Activated CD4-positive, alpha-beta T cell treated with anti-CD3 and anti-CD28 coated beads, Interleukin-2, amount 50 U/mL, for 24 hours (primary cell): Measurements from ENCODE around the gene SPATA25.
A peak's percentile ranks its signal among the peaks of the same experiment; 100 is the strongest.
"Not testable (repeated sequence)": the region's sequence is repeated elsewhere in the genome, so short reads cannot be mapped to it uniquely, and the experiment has no call there.

Source experiments
- DNase-seq, 2 donors: peaks; one replicate each; pipeline ENCODE4 v3.0.0-alpha.2; 2020; ENCODE audit warnings: low read depth in 1 of 2, low spot score in 1 of 2

SPATA25 gene

DNA sequence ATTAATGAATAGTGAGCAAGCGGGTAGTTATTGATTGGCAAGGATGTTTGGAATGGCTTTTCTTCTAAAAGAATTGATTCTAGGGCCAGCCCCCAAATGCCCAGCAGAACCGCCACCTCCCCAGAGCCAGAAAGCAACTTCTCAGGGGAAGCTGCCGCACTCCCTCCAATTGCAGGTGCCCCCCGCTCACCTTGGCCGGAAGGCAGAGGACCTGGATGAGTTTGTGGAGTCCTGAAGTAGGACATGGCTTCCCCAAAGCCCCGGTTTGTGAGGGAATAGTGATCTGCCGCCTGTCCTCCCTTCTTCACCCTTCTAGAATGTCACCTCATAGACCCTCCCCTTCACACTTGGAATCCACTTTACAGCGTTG, at the start of gene SPATA25:
SPATA25 (minus strand) TSS at position 277 of the 370 bp plus-strand sequence; CDS start at position 245, 32 bp downstream.
- no peak for DNase-seq

DNA sequence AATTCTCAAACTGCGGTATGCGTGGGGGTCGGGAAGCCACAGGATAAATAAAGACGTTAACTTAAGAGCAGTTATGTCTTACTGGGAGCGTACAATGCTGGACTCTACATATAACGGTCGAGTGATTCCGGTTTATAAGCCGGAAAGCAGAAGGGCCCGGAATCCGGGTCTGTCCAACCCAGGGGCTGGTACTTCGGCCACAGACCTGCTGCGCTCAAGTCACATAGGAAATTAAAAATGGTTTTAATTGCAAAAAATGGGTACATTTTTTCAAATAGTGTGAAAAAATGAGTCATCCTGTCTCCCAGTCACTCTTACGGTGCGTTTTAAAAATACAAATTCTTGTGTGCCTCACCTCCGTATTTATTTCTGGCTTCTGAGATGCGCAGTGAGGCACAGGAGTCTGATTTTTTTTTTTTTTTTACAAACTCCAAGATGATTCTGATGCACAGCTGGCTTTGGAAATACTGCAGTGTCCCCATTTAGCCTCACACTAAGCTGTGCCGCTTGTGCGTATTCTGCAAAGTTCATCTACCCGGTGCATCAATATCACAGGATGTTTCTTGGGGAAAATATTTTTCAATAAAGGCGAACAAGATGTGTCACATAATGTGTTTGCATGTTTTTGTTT, 48.1 kb upstream of the SPATA25 start:
- DNase-seq, result no peak

DNA sequence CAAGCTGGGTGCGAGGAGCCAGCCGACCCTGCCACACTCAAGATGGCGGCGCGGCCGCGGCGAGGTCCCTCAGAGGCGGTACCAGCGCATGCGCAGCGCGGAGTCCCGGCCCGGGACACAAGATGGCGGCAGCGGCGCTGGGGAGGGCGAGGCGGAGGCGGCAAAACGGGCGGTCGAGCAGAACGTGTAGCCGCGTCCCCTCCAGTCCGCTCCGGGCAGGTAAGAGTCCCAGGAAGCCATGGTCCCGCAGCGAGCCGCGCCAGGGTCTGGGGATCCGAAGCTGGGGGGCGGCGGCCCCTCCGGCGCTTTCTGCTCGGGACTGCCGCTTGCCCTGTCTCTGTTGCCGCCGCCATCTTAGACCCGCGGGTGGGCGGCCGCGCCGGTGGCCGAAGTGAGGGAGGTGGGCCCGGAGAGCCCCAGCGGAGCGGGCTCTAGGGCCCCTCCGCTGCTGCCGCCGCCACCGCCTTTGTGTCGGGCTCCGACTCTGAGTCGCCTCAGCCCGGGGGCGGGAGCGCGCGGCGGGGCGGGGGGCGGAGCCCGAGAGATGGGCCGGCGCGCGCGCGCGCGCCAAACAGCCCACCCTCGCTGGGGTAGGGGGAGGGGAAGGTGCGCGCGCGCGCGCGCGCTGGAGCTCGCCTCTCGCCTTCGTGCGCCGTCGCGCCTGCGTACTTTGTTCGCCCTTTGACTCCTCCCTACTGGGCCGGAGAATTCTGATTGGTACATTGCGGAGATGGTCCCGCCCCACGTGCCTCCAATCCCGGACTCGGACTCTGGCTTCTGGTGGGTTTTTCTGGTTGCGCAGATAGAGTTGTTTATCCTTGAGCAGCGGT, 47.4 kb upstream of the SPATA25 start, which contains the start of gene PCIF1:
PCIF1 (plus strand) TSS at position 98 of the 830 bp plus-strand sequence. CDS start 4,317 bp downstream, outside the sequence.
- DNase-seq, result peak; percentile 96 to 98

DNA sequence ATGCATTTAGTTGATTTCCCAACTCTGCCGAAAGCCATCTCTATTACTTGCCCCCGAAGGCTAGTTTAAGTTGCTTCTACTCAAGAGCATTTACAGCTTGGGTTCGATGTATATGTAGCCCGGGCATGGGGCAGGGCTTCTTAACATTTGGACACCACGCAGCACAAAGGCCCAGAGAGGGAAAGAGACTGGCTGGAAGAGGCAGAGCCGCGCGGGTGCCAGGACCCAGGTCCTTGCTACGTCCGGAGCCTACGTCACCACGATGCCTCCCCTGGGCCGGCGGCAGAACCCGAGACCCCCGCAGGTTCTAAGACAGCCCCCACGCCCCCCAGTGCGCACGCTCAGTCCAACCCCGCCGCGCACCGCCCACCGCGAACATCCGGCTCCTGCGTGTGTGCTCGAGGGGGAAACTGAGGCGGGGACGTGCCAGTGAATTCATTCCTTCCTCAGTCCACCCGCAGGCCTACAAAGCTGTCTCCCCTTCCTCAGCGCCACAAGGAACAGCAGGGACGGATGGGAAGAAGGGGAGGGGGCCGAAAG, 46.7 kb upstream of the SPATA25 start:
- no peak for DNase-seq

DNA sequence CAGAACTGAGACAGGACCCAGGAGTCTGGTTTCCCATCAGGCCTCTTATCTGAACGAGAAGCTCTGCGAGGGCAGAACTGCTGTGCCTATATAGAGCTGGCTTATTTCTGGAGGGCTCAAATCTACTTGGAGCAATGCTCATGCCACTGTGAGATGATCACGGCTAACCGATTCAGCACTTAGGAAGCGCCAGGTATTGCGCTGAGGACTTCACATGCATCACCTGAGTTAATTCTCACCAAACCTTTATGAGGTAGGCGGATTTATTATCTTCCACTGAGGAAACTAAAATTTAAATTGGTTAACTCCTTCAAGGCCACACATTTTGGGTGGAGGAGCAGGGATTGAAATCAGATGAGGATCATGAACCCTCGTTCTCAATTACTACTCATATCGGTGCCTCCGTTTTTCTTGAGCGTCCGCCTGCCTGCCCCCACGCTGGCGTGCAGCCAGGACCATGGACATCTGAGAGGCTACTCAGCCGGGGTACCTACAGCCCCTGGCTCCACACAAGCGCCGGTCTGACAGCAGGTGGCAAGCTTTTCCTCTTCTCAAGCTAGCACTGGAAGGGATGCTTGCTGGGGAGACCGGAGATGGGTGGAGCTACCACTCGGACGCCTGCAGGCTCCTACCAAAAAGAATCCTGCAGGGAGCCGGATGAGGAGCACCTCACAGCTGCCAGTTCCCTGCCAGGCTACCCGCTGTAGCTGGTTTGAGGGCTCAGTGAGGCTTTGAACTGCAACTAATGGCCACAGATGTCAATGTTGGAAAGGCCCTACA, 46.0 kb upstream of the SPATA25 start:
- DNase-seq, result peak; percentile 26 to 56

DNA sequence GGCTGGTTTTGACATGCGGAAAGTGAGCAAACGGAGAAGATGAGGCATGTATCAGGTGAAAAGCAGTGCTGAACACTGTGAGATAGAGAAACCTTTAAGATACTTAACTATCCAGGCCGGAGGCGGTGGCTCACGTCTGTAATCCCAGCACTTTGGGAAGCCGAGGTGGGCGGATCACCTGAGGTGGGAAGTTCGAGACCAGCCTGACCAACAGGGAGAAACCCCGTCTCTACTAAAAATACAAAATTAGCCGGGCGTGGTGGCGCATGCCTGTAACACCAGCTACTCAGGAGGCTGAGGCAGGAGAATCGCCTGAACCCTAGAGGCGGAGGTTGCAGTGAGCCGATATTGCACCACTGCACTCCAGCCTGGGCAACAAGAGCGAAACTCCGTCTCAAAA, 44.3 kb upstream of the SPATA25 start:
- DNase-seq, result not testable (repeated sequence)

GRCh38 chr20:45927071-45927878, 39.9 kb upstream of the SPATA25 start:
- DNase-seq, result no peak

GRCh38 chr20:45926731-45927070, 39.3 kb upstream of the SPATA25 start:
- no peak for DNase-seq

DNA sequence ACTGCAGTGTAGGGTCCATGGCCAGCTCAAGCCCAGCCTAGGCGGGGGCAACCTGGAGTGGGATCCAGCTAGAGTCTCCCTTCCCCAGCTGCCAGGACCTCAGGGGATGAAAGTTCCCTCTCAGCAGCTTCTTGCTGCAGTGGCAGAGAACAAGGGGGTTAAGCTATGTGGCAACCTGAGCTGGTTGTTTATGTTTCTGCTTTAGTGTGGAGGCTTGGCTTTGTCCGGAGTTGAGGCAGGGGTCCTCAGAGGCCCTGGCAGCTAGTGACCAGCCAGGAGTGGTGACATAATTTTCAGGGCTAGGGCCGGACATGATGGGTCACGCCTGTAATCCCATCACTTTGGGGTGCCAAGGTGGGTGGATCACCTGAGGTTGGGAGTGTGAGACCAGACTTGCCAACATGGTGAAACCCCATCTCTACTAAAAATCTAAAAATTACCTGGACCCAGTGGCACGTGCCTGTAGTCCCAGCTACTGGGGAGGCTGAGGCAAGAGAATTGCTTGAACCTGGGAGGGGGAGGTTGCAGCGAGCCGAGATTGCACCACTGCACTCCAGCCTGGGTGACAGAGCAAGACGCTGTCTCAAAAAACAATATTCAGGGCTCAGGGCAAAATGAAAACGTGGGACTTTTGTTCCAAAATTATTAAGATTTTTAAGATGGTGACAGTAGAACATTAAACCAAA, 38.5 kb upstream of the SPATA25 start:
- no peak for DNase-seq

DNA sequence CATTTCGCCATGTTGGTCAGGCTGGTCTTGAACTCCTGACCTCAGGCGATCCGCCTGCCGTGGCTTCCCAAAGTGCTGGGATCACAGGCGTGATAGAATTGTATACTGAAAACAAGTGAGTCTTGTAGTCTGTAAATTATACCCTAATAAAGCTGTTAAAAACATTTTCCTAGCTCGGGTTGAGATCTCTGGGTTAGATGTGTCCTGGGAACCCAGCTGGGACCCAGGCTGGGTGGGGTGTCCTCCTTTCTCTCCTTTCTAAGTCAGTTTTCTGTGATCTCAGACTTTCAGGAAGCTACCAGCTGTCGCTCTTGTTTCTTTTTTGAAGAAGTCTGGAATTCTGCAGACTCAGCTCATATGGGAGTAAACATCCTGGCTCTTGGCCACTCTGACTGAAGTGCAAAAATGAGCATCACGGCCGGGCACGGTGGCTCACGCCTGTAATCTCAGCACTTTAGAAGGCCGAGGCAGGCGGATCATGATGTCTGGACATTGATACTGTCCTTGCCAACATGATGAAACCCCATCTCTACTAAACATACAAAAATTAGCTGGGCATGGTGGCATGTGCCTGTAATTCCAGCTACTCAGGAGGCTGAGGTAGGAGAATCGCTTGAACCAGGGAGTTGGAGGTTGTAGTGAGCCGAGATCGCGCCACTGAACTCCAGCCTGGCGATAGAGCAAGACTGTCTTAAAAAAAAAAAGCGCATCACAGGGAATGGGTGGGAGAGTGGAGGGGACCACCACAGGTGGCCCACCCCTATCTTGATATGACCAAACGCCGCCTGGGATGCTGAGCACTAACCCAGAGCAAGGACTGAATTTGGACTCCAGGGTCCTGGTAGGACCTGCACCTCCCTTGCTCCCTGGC, 37.2 kb upstream of the SPATA25 start:
- no peak for DNase-seq

DNA sequence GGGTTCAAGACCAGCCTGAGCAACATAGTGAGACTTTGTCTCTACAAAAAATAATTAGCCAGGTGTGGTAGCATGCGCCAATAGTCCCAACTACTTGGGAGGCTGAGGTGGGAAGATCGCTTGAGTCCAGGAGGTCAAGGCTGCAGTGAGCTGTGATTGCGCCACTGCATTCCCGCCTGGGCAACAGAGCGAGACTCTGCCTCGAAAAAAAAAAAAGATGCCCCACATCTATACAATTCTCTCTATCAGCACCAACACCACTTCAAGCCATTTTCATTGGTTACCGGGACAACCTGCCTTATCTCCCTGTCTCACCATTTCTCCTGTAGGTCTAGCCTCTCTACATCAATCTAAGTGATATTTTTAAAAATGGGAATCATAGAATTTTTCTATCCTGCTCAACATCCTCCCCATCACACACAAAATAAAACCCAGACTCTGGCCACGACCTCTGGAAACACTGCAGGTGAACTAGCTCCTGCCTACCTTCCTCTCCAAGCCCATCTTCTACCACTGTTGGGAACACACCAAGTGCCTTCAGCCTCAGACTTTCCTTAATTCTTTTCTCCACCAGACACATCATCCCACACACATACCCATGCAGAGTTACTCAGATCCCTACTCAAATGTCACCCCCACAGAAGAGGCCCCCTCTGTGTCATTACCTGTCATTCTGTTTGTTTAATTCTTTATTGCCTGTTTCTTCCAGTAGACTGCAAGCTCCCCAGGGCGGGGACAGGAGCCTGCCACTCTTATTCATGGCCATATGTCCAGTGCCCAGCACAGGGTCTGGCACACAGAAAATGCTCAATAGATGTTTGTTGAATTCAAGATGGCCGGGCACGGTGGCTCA, 34.1 kb upstream of the SPATA25 start:
- no peak for DNase-seq

DNA sequence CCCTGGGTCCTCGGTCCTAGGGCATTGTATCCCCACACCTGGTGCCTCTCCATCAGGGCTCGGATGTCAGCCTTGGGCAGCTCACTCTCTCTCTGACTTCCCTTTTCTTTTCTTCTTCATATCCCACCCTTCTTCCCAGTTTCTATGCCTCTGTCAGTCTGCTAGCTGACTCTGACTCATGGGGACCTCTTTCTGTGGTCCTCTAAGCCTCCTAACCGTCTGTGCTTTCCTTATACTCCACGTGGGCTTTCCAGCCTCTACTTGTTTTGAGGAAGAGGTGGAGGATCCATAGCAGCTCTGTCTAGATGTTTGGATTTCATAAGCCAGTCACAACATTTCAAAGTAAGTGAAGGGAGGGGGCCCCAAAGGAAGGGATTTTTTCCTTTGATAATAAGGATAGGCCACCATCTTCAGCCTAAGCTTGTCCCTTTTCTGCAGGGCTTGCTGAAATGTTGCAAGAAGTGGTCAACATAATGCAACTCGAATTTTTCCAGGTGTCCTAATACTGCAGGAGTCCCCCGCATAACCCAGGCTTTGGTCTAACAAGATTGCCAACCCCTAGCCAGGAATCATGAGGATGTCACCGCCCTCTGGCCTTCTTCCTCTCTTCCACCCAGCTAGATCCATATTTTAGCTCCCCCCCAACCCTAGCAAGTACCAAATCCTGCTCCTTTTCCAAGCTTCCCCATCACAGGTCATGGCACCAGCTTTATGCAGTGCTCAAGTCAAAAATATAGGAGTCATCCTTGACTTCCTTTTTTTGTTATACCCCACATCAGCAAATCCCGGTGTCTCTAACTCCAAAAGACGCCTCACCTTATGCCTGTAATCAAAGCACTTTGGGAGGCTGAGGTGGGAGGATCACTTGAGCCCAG, 33.3 kb upstream of the SPATA25 start:
- no peak for DNase-seq

- DNase-seq, result no peak
These were observed 32.3 kb upstream of the SPATA25 start for GRCh38 chr20:45919542-45920399.

DNA sequence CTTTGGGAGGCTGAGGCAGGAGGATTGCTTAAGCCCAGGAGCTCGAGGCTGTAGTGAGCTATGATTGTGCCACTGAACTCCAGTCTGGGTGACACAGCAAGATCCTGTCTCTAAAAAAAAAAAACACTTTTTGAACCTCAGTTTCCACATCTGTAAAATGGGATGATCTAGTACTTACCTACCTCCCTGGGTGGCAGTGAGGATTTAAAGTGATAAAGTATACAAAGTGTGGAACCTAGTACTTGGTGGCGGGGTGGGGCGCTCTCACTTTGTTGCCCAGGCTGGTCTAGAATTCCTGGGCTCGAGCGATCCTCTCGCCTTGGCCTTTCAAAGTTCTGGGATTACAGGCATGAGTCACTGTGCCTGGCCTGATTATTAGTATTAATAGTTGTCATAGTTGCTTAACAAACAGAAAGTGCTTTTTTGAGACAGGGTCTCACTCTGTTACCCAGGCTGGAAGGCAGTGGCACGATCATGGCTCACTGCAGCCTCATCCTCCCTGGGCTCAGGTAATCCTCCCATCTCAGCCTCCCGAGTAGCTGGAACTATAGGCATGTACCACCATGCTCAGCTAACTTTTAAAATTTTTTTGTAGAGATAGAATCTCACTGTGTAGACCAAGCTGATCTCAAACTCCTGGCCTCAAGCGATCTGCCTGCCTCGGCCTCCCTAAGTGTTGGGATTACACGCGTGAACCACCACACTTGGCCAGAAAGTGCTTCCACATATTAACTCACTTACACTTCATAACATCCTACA, 31.5 kb upstream of the SPATA25 start:
- DNase-seq, result no peak

GRCh38 chr20:45918182-45918737, 30.8 kb upstream of the SPATA25 start:
- no peak for DNase-seq
